HG03457 (cell line): Measurements from ENCODE around the gene SMIM32.

ENCODE experiments used
- ATAC-seq: cut with Tn5 transposase; IDR thresholded peaks from one replicate; pipeline ENCODE4 v1.9.1; 2021; ENCODE audit warnings: moderate number of reproducible peaks; ENCODE audit not compliant: unreplicated experiment

The SMIM32 gene

DNA sequence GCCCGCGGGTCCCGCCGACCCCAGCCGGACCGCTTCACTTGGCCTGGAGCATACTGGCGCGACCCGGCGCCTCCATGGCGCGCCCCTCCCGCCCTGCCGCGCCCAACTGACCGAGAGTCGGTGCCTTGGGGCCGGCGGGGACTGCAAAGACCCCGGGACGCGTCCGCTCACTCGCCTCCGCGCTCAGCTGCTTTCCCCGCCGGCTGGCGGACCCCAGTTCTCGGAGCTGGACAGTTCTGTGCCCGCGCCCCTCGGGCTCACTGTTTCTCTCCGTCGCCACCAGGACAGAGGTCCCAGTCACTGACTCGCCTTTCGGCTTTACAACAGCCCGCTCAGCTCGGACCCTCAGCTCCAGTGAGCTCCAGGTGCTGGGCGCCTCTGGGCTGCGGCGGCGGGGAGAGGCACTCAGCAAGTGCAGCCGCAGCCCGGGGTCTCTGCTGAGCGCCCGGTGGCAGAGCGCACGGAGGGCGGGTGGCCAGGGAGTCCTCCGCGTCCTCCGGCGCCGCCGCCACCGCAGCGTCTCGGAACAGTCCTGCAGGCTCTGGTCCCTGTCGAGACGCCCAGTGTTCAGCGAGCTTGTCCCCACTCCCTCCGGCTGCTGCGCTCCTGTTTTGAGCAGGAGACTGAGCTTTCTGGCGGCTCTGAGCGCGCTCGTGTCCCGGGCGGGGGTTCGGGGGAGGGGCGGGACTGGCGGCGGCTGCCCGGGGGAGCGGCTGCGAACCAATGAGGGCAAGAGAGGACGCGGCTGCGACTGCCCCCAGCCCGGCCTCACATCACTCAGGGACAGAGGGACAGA, at the start of gene SMIM32:
Gene SMIM32 (minus strand): TSS at position 637 of the 796 bp plus-strand sequence. CDS start 638 bp downstream, outside the sequence.
- ATAC-seq = no peak

DNA sequence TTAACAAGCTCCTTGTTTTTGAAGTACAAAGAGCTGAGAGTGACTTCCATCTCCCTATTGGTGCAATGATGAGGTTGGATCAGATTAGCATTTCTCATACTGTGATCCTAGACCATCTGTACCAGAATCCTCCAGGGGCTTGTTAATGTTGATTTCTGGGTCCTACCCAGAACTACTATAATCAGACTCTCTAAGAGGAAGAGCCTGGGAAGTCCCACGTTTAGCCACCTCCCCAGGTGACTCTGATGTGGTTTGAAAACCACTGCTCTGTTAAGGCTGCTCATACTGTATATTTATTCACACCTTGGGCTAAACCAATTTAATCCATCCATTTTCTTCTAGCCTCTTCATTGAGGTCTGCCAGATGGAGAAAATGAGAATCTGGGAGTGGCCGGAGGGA, 49.6 kb upstream of the SMIM32 start:
- peak; percentile 76 for ATAC-seq

DNA sequence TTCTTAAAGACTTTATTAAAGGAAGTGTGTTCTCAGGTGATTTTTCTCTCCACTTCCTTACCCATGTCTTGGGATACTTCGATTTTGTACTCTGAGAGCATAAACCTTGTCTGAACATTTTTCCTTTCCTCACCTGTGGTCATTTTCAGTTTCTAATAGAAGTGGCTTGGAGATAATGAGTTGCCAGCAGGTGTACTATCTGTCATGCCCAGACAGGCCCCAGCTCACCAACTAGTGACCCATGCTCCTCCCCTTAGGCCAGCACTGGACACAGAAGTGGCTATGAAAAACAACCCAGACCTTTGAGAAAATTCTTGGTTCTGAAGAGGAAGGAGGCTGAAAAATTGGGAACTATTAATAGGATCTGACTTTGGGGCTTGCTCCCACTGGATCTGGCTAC, 49.2 kb upstream of the SMIM32 start:
- no peak for ATAC-seq

DNA sequence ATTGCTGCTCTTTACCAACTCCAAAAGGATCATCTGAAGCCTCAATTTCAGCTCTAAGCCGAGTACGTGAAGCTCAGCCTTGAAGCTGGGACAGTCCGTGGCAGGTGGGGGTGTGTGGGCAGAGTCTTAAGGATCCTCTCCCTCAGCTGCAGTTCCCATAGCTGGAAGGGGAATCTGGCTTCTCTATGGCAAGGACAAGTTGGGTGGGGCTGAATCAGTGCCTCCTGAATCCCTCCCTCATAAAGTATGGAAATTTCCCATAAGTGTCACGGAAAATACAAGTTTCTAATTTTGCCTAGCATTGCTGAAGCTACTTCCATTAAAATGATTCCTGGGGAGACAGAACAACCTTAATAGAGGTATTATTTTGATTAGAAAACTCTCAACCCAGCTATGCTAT, 47.9 kb upstream of the SMIM32 start:
- ATAC-seq = no peak

DNA sequence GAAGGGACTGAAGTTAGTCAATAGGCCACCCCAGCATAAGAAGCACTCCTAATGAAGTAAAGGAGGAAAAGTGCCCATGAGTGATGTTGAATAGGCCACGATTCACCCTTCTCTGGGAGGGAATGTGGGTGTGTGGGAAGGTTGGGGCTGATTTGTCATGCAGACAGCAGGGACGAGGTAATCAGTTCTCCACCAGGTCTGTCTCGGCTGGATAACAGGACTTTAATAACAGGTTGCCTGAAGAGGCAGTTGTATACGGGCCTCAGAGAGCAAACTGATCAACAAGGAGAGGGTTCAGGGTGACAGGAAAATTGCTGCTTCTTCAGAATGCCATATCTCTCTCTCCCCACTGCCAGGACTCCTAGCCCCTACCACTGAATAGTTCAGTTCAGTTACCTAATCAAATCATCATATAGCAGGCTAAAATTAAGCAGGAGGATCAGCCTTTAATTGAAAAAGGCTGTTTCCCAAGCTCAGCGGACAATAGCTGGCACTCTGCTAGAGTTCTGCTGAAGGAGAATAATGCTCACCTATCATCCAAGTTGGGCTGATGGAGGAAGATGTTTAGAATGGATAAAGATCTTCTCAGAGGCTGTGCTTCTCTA, 43.6 kb upstream of the SMIM32 start:
- ATAC-seq = no peak

DNA sequence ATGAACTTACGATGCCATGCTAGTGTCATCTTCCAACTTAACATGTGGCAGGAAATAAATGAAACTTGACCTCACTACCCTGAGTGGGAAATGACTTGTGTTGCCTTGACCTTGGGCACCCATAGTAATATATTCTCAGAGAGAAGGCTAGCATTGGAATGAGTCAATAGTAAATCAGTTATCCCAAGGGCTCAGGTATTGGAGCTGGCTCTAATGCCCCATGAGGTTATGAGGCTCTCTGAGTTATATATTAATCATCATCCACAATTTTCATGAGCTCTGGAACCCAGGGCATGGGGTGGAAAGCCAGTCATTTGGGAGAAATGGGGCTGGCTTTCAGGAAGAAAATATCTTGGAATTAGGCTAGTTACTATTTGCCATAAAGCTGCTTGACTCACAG, 42.4 kb upstream of the SMIM32 start:
- no peak for ATAC-seq

DNA sequence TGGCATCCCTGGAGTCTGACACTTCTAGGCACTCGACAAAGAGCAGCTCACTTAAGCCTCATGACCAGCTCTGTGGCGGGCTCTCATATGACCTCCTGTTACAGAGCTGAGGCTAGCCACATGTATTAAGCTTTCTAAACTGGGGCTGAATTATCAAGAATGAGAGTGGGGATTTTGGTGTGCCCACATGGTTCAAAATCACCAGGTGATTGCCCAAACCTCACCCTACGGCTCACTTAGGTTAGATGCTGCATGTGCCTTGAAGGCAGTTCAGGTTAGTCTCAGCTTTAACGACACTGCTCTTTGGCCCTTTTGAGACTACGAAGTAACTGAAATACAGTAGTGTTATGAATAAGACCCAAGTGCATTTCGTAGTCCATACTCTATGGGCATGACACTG, 39.4 kb upstream of the SMIM32 start:
- ATAC-seq = no peak

DNA sequence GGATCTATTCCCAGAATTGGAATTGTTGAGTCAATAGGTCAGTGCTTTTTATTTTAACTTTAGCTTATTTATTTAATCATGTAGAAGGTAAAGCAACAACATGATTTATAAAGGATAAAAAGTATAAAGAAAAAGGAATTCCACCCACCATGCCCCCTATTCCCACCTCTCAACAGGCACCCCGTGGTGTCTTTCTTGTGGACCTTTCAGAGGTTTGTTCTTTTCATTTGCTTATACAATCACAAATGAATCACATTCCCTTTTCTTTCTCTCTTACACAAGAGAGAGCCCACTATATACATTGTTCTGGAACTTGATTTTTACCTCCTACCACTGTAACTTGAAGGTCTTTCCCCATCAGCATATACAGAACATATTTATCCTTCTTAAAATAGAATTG, 37.2 kb upstream of the SMIM32 start:
- ATAC-seq = no peak

DNA sequence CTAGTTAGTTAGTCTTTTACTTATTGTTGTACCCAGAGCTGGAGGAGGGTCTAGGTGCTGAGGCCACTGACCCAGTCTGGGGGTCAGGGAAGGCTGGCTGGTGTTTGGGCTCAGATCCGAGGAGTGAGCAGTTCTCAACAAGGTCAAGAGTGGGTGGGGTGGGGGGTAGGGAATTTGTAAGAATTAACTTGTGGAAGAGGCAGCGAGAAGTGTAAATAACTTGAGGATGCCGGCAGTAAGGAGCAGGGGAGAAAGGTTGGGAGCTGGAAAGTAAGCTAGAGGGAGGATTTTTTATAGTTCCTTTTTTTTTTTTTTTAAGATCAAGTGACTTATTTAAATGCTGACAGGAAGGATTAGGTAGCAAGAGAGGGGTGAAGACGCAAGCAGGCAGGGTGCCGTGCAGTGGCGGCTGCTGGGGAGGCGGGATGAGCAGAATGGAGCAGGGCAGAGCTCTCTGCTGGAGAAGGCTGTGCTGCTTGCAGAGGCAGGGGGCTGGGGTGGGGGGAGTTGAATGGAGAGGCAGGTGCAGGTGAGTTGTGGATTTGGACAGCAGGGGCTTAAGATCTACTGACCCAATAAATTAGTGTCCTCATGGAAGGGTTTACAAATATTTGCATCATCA, 35.3 kb upstream of the SMIM32 start:
- no peak for ATAC-seq

DNA sequence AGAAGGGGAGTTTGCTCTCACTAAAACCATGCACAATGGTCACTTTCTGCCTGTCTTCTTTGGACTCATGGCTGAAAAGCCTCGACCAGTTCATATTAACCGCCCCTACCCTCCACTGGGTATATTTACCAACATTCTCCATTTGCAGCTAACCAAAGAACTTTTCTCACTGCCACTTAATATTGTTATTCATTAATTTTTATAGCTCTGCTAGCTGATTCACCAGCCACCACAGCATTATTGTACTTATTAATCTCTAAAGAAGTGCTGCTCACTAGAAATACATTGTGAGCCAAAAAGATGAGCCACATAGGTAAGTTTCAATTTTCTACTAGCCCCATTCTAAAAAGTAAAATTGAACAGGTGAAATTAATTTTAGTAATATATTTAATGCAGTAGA, 33.4 kb upstream of the SMIM32 start:
- ATAC-seq = no peak

DNA sequence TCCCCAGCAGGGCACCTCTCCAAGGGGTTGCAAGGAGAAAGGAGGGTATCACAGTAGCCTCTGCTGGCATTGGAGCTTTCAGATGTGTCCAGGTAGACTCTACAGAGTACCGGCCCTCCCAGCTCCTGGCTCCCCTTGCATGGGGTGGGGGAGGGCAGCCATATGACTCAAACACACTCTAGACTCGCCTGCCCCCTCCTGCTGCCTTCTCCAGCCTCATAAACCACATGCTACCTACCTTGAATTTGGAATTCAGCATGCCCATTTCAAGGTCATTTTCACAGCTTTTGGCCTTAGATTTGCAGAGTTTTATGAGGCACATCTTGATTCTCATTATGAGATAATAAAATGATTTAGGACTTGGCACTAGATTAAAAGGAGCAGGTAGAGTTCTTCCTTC, 32.8 kb upstream of the SMIM32 start:
- ATAC-seq = no peak

DNA sequence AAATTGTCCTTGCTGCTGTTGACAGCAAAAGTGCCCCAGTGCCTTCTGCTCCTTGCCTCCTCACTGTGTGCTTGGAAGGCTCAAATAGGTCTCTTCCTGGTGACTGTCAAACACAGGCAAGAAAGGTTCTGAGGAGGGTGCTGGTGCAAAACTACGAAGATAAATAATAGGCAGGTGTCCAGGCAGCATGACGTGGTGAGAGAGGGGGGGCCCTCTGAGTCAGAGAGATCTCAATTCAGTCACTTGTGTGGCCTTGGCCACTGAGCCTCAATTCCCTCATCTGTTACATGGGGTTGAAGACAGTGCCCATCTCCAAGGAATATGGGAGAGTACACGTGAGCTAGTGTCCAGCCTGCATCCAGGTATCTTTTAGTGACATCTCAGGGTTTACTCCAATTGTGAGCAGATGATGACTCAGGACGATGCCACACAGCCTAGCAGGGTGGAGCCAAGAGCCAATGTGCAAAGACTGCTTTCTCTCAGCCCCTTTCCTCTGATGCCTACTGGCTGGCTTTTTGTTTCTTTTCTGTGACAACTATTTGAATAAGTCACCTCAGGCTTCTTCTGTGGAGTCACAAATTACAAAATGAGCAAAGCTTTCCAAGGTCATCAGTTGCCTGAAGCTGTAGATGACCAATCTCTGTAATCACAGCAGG, 29.7 kb upstream of the SMIM32 start:
- ATAC-seq = no peak

DNA sequence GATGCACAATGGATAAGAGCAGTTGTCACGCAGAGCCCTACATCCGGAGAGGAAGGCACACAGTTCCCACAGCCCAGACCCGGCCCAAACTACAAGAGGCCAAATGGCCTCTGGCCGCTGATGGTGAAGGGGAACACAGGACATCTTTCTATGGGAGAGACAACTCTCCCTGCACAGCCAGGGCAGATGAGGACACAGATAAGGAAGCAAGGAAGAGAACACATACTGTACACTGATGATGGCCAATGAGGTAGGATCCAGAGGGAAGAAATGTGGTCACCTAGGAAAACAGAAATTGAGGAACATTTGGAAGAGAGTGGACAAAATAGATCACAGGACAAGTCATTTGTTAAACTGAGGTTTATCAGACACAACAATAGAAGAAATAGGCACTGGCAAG, 28.4 kb upstream of the SMIM32 start:
- ATAC-seq = no peak

DNA sequence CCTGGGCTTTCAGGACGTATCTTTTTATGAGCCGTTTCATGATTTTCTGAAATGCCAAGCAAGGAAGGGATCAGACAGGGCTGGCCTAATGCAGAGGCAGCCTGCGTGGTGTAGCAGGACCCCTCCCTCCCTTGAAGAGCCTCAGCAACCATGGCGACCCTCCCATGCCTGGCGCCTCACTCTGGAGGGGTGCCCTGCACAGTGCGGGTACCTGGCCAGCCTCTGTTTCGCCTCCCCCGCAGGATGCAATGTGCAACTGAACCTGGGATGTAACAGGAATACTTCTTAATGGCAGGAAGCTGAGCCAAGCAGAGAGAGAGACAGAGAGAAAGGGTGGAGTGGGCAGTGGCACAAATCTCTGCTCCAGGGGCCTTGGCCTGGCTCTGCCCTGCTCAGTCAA, 23.3 kb upstream of the SMIM32 start:
- ATAC-seq = no peak

DNA sequence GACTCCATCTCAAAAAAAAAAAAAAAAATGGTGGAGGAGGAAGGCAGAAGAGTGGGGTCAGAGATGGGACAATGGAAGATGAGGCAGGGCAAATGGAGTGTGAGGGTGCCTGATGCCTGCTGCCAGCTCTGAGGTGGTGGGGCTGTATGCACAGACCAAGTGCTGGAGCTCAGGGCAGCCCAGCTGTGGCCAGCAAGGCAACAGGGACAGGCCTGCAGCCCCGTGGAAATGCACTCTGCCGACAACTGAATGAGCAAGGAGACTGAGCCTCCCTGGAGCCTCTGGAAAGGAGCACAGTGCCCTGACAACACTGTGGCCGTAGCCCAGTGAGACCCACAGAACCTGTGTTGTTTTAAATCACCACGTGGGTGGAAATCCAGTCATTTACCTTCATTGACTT, 22.9 kb upstream of the SMIM32 start:
- no peak for ATAC-seq

DNA sequence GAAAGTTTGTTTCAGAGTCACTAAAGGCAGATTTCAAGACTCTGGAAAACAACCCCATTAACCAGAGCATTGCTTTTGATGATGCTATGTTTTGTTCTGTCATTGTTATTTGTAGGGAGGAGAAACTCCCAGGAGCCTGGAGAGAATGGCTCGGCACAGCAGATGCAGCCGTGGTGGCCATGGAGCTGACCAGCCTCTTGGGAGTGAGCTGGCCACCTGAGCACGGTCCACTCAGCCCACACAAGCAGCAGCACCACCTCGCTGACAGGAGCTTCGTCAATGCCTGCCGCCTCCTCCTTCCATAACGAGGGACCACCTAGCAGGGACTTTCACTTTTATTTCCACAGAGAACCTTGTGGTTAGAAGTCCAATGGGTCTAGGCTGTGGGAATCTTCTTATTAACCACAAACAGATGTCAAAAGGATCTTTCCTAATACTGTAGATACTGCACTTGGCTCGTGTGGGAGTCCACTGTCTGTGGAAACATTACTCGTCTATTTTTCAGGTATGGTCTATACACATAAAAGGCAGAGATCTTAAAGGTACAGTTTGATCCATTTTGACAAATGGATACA, 21.0 kb upstream of the SMIM32 start:
- ATAC-seq = no peak

DNA sequence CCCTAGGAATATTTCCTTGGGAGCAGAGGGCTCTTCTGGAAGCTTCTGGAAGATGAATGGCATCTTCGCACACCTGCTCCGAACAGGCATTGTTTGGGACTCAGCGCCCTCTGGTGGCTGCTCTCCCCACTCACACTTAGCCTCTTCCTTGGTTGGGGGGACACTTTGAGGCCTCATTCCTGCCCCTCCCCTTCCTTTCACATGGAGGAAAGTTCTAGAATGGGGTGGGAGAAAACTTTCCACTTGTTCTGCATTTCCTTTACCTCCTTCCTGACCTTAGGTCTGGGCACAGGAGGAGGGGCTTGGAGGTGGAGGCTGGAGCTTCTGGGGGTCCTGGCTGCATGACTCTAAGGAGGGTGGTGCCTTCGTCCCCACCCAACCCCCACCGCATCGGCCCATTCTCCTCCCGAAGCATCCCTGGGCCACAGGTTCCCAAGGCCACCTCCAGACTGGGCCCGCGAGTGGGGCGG, 19.3 kb upstream of the SMIM32 start:
- no peak for ATAC-seq

DNA sequence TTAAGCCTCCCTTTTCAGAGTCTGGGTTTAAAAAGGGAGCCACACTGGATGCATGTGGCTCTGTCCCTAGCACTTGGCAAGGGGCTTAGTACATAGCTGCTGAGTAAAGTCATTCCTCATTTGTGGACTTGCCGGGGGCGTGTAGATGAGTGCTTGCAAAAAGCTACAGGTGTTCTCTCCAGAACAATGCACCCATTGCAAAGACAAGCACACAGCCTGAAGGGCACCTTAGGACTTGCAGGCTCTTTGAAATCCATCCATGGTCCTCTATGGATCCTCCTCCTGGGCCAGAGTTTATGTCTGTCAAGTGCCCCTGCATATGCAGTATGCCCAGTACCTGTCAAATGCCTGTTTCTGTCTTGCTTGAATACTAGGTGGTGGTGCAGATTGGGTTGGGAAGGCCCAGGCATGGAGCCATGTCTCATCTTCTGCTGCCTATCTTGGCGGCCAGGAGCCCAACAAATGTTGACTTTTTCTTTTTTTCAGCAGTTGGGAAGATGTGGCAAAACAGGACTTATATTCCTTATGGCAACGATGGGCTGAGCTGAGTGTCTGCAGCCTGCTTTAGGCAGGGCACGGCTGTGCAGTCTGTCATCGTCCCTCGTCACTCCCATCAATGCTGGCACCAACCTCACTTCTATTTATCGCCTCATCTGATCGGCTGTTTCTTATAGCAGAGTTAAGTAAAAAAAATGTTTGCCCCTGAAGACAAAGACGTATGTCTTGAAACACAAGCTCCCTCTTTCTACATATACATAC, 18.5 kb upstream of the SMIM32 start:
- ATAC-seq = no peak

DNA sequence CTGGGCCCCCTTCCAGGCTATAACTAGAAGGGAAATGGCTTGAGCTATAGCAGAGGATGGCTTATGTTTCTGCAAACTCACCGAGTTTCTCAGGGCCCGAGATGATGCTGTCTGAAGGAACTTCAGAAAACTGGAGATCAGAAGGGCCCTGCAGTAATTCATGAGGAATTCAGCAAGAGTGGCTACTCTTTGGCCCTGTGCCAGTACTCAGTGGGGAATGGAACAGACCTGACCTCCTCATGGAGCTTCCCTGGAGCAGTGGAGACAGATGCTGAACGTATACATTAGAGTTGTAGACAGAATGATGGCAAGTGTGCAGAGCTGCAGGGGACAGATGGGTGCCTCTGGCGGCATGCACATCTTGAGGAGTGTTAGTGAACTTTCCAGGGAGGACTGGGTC, 17.3 kb upstream of the SMIM32 start:
- ATAC-seq = no peak

DNA sequence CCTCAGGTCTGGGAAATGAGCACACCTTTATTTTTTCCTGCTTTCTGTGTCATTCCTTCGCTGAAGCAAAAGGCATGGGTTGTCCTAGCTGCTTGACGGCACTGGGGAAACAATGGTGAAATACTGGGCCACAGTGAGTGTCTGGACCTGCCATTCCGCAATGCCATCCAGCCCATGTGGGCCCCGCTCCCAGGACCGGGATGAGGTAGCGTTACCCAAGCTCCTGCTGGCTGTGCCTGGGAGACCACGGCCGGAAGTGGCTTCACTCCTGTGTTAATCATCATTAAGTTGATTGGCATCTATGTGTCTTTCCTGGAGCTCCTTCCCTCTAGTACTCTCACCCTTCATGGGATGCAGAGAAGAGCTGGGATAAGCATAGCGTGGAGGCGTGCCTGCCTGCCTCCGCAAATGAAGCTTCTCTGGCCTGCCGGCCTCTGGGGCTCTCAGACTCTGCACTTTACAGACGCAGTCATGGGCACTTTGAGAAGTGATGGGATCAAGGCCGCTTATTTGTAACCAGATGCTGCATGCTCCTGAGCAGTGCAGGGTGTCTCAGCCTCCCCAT, 16.5 kb upstream of the SMIM32 start:
- ATAC-seq = no peak
